Measurements from ENCODE around the gene SLC30A1. TPM values are rescaled to one million over a fixed set of nuclear protein-coding genes. Genes with fewer than 3 reads are reported as not detected.
A peak's percentile ranks its signal among the peaks of the same experiment; 100 is the strongest.

Gene SLC30A1
- total and polyA plus RNA-seq, 12 donors, result 1.4 to 26.5 (median 14.4) TPM

- intact Hi-C loops (cut with DNase I), result no loop called here
- ATAC-seq (peak in 6 of 8 donors; percentile 36 to 71 (median 55)), DNase-seq (no peak)
- peak overlapping the region in 4 of 10 donors; percentile 4 to 90 (median 44) for H3K27ac ChIP-seq
- H3K27me3 ChIP-seq, result no peaks in the 10 kb centered on the region
- H3K9me3 ChIP-seq, result no peaks in the 10 kb centered on the region
- H3K4me3 ChIP-seq, result peak overlapping the region in 5 of 10 donors; percentile 9 to 48 (median 22)
- peaks cover 0 to 50% (median 10%) of the 10 kb centered on the region in 9 donors for H3K4me1 ChIP-seq
- whole genome bisulfite sequencing, 2 donors, result 76 to 79% methylated on average over 12 of the region's 12 CpGs
- no peaks in the 10 kb centered on the region for H3K36me3 ChIP-seq
- TF ChIP-seq CTCF (IDR thresholded peaks at IDR 0.05), result no peak
Observed at GRCh38 chr1:211606914-211607753, 28.2 kb upstream of the SLC30A1 start.

- DNase-seq, result no peak
- H3K27ac ChIP-seq, result peak overlapping the region in 4 of 10 donors; percentile 4 to 90 (median 44)
- 86 to 89% methylated on average over 8 of the region's 8 CpGs for WGBS, 2 donors
- intact Hi-C loops (cut with DNase I), result no loop called here
- ATAC-seq, result peak in 3 of 8 donors; percentile 21 to 64 (median 46)
- peak overlapping the region in 5 of 10 donors; percentile 9 to 48 (median 22) for H3K4me3 ChIP-seq
- no peaks in the 10 kb centered on the region for H3K36me3 ChIP-seq
- no peaks in the 10 kb centered on the region for H3K27me3 ChIP-seq
- peaks cover 0 to 45% (median 7%) of the 10 kb centered on the region in 9 donors for H3K4me1 ChIP-seq
- no peaks in the 10 kb centered on the region for H3K9me3 ChIP-seq
- TF ChIP-seq CTCF (IDR thresholded peaks at IDR 0.05), result no peak
Observed at GRCh38 chr1:211606332-211606913, 27.5 kb upstream of the SLC30A1 start.

GRCh38 chr1:211605603-211606331 lies 26.8 kb upstream of the SLC30A1 start:
- intact Hi-C loops (cut with DNase I), result no loop called here
- Histone ChIP-seq H3K36me3 (no peaks in the 10 kb centered on the region), H3K27ac (peak overlapping the region in 2 of 10 donors; percentile 4 to 90), H3K4me3 (peak overlapping the region in 4 of 10 donors; percentile 8 to 48 (median 24)), H3K9me3 (no peaks in the 10 kb centered on the region), H3K27me3 (no peaks in the 10 kb centered on the region), H3K4me1 (peaks cover 0 to 38% (median 1%) of the 10 kb centered on the region in 9 donors)
- WGBS, 2 donors, result 93 to 96% methylated on average over 11 of the region's 11 CpGs
- no peak for DNase-seq
- ATAC-seq, result peak in 2 of 8 donors; percentile 45 to 56
- no peak for TF ChIP-seq CTCF (IDR thresholded peaks at IDR 0.05)

- Histone ChIP-seq H3K9me3 (no peaks in the 10 kb centered on the region), H3K27ac (no peak overlapping the region), H3K4me3 (peak overlapping the region in 1 of 10 donors; percentile 48), H3K27me3 (no peaks in the 10 kb centered on the region), H3K4me1 (peaks cover 0 to 35% (median 0%) of the 10 kb centered on the region in 9 donors), H3K36me3 (no peaks in the 10 kb centered on the region)
- DNase-seq (no peak), ATAC-seq (no peak)
- intact Hi-C loops (cut with DNase I), result no loop called here
- TF ChIP-seq CTCF (IDR thresholded peaks at IDR 0.05), result no peak
- 60 to 73% methylated on average over 2 of the region's 2 CpGs for WGBS, 2 donors
Observed at GRCh38 chr1:211605034-211605433, 26.1 kb upstream of the SLC30A1 start.
